SK-N-MC (cell line): ENCODE measurements around the gene AGAP1.

ENCODE experiments used
- EZH2 ChIP-seq: fragments of 200-600 bp; sonication (generic); IDR thresholded peaks from one replicate; pipeline ENCODE4 v1.6.1; 2017; ENCODE audit warnings: antibody characterized with exemption
- POLR2AphosphoS5 ChIP-seq: IDR thresholded peaks from 2 replicates; pipeline ENCODE4 v1.6.1; 2012; ENCODE audit warnings: mild to moderate bottlenecking, low read depth, low read length, borderline replicate concordance

DNA sequence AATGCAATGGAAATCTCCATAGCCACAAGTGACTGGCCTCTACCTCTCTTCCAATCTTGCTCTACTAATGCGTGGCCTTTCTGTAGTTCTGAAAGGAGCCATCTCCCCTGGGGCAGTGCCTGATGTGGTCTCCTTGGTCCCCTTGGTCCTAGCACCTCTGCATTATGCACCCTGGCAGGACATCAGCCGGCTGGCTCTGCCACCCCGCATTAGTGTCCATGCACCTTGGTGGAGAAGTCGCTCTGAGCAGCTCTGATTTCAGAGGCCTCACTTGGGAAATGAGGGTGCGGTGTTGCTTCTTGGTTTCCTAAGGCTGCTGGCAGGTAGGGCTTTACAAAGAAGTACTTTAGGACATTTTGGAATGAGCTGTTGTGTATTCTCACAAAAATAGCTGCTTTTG lies 356.4 kb downstream of the AGAP1 start:
- TF ChIP-seq POLR2AphosphoS5 (no peak), EZH2 (no peak)
